T-helper 1 cell treated with Interleukin-12 subunit alpha and Interleukin-12 subunit beta and Interleukin-4 antibody, amounts not matched to agents 30 ng/mL and 1 ng/mL, for 36 hours (primary cell): ENCODE data around the gene ALG5. TPM values are rescaled to one million over a fixed set of nuclear protein-coding genes. Genes with fewer than 3 reads are reported as not detected.

Source experiments
- intact Hi-C: fragments of 100-400 bp; cut with micrococcal nuclease; formaldehyde crosslinking; loops from one replicate; pipeline ENCODE4 v1.15.1; 2024
- total RNA-seq: library from RNA; stranded (reverse); gene quantifications from 2 replicates; pipeline ENCODE4 v1.2.3, GENCODE V29; 2022

ALG5 gene
- total RNA-seq, 1 donor from 2014 or later = 40.6 TPM

DNA sequence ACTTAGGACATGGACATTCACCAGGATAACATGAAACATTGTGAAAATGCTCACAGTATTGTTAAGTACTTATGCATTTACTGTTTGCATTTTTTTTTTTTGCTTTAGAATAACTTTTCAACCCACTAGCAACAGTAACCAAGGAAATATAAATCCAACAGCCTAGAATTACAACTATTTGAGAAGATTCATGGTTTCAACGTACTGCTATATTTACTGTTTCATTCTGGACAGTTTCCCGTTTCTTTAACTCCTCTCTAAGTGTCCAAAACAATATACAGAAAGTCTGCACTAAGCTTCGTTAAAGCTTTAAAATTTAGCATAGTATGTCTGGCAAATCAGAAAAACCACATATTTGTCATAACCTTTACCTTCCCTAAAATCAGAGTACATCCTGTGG, 81.8 kb downstream of the ALG5 start:
- intact Hi-C loops = no loop called here

DNA sequence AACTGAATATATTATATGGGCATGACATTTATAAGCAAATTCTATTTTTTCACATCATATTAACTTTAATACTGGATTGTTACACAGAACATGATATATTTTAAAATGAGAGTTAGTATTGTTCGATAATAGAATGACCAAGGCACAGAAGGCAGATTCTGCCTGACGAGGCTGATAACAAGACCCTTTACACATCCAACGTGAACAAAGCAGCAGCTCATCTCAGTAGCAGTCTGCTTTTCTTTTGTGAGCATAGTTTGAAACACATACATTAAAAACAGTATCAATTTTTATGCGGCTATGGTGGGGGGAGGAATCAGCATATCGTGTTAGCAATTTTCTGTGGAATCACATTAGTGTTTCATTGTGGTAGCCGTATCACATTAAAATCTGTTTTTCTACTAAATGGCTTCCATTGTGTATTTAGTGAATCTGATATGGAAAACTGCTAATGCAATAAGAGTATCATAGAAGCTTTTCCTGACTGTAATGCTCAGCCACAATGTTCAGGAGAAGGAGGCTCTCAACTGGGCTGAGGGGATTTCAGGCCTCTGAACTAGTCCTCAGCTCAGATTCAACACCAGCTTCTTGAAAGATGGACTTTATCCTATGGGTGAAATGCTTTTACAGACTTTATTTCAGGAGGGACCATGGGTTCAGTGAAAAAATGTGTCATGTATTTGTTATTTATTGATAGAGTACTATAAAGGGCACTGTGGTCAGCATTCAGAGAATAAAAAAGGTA, 83.1 kb downstream of the ALG5 start:
- intact Hi-C loops = no loop called here

DNA sequence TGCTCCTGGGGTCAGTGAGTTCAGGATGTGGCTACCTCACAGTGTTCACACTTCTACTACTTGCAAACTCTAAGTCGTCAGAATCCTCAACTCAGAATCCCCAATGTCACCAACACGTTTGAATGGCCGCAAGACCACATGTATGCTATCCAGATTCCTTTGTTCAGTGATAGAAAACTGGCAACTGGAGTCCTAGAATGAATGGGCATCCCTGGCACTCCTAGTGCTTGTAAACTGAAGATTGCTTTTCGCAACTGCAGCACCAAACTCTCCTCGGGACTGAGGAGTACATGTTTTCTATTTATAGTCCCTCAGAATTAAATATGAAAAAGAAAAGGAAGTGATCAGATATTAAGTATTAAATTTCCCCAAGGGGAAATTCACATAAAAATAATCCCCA, 84.0 kb downstream of the ALG5 start:
- intact Hi-C loops = no loop called here

DNA sequence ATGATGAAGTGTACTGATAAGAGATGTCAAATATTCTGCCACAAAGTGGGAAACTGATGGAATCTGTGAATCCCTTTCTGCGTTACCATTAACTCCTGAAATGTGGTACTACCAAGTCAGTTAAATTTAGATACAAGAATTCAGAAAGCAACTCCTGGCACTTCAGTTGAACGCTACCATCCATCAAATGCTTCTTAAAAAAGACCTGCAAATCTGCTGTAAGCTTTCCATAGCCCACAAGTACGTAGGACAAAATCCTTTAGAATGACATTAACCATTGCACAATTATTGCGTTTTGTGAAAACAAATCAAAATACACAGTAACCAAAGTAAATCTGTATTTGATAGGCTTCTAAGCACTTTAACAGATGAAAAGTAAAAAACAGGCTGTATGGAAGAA, 84.5 kb downstream of the ALG5 start:
- intact Hi-C loops = no loop called here

DNA sequence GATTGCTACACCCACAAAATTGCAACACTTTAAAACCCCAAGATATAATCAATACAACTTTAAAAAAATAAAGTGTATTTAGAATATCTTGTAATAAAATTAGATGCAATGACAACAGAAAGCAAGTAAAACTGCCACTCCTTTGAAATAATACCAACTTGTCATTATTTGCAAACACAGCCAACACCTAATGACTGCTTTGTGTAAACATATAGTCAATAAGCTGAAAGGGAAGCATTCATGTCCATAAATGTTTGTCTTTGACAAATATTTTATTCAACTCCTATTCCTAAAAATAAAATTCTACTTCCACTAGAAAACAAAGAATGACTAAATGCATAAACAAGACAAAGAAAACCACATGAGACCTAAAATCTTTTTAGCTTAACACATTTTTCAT, 85.7 kb downstream of the ALG5 start:
- intact Hi-C loops = no loop called here

DNA sequence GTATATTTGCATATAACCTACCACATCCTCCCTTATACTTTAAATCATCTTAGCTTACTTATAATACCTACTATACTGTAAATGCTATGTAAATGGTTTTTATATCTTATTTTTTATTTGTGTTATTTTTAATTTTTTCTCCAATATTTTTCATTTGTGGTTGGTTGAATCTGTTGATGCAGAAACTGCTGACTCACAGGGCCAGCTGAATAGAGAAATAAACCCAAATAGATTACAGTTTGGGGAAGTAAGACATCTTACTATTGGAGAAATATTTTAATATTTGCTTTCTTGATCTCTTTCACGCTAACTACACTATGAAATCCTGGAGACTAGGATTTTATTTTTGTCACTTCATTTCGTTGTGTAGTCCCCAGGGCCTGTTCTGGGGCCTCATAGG, 86.2 kb downstream of the ALG5 start:
- intact Hi-C loops = no loop called here

DNA sequence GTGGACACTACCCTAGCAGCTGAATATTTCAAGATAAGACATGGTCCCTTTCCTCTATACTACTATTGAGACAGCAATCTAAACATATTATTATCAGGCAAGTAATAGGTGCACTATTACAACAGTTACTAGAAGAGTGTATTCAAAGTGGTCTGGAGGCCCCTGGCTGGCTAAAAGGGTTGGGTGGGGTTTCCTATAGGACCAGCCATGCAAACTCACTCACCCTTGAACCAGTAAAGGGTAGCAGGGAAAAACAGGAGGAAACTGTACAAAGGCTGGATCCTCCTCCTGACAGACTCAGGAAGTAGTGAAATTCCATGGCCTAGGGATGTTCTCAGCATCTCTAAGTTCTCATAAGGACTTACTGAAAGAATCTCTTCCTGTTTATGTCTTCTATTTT, 86.8 kb downstream of the ALG5 start:
- intact Hi-C loops = no loop called here

DNA sequence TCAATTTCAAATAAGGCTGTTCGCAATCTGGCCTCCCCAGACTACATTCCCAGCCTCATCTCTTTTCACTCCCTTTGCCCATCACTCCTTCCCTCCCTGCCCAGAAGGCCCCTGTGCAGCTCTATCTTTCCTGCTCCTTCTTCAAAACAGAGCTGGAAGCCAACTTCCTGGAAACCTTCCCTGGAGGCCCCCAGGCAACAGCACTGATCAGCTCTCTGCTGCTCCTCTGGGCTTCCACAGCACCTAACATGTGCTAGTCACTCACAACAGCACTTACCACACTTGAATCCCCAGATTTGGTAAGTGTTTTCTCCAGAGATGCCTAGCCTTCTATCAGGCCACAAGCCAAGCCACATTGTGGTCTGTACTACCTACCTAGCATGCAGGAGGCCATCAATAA, 88.6 kb downstream of the ALG5 start:
- intact Hi-C loops = no loop called here

DNA sequence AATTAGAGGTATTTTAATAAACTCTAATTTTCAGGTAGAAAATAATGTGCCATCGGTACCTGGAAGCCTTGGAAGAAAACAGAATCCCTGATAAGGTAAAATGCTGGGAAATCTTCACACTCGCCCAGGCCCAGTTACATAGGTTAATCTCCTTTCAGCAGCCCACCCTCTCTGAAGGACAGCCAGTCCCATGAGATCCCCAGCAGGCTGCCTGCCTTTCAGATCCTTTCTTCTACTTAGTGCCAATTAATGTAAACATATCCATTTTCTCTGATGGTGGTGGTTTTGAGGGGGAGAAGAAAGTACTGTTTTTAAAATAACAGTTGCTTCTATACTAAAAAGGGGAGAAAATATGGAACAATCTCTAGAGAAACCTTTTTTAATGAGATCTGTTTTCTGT, 91.3 kb downstream of the ALG5 start:
- intact Hi-C loops = no loop called here

DNA sequence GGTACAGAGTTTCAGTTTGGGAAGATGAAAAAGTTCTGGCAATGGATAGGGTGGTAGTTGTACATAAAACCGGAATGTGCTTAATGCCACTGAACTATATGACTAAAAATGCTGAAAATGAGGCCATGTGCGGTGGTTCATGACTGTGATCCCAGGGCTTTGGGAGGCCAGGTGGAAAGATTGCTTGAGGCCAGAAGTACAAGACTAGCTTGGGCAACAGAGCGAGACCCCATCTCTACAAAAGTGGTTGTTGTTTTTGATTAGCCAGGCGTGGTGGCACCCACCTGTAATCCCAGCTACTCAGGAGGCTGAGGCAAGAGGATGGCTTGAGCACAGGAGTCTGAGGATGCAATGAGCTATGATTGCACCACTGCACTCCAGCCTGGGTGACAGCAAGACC, 91.9 kb downstream of the ALG5 start:
- intact Hi-C loops = no loop called here

DNA sequence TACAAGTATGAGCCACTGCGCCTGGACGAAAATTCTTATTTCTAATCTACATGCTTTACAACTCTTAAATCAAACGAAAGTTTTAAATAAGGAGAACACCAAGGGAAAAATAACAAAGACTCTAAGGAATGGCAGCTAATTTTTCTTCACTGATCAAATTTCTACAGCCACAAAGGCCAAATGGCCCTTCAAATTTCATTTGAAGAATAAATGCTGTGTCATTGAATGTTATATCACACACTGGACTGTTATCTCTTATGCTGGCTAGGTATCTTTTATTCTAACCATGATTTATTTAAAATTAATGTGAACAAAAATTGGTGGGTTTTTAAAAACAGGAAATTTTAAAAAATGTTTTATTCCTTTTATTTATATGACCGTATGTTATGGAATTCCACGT, 93.2 kb downstream of the ALG5 start:
- intact Hi-C loops = no loop called here

DNA sequence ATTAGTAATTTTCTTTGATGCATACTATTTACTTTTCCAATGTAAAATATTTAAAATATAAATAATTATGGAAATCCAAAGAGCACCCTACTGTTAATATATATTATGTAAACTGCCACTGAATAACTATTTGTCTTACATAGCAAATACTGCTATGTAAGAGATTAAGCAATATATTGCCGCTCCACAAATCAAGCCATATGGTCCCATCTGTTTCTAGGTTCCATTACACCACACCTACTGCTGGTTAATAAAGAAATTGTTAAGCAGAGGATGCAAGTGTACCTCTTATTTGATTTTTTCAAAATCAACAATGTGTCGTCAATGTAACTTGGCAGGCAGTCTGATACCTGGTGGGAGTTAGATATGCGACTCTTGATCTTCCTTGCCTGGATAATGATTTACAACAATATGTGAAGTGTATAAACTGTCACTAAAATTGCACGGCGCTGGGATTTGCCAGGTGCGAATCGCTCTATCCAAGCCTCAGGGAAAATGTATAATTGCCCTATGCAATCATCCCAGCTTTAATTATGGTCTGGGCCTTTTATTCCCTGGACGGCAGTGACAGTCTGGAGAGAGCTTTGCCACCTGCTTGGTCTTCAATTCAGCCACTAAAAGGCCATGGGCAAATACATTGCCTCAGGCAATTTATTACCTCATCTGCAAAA, 95.1 kb downstream of the ALG5 start:
- intact Hi-C loops = no loop called here

Other genes with a start within 250 kb of the ALG5 start
- gene RFXAP, start 180.1 kb downstream of the ALG5 start, total RNA-seq = 13.8 and 15.1 TPM in 2 replicates
- 0.02 TPM in 1 of 2 replicates, not detected in the other for gene SMAD9, start 79.1 kb downstream of the ALG5 start, total RNA-seq
- gene EXOSC8, start 1.4 kb upstream of the ALG5 start, total RNA-seq = 80.1 and 92.1 TPM in 2 replicates
- 82.3 and 86.0 TPM in 2 replicates for gene SUPT20H, start 60.3 kb upstream of the ALG5 start, total RNA-seq
- gene CSNK1A1L, start 106.3 kb upstream of the ALG5 start, total RNA-seq = not detected in 2 replicates